Motor neuron (in vitro differentiated cells): ENCODE data around the gene MARK3. TPM values are rescaled to one million over a fixed set of nuclear protein-coding genes. Genes with fewer than 3 reads are reported as not detected.
A peak's percentile ranks its signal among the peaks of the same experiment; 100 is the strongest.

Experiments
- ATAC-seq, 8 experiments: fragments of 200-7000 bp; cut with Tn5 transposase; replicated peaks in 6 of 8; 2 replicates each; pipeline ENCODE4 v1.8.0; 2021; ENCODE audit warnings: mild to moderate bottlenecking in 8 of 8, moderate library complexity in 8 of 8
- H3K27ac ChIP-seq, 2 donors: fragments of 250-450 bp; sonication (Bioruptor Pico); 2 replicates each; pipeline ENCODE4 v1.9.0; 2021; ENCODE audit warnings: antibody characterized with exemption in 2 of 2, mild to moderate bottlenecking in 2 of 2, moderate library complexity in 1 of 2
- H3K4me1 ChIP-seq, 2 donors: fragments of 250-450 bp; sonication (Bioruptor Pico); replicated peaks in 1 of 2; 2 replicates each; pipeline ENCODE4 v1.6.1; 2021; ENCODE audit warnings: antibody characterized with exemption in 2 of 2, mild to moderate bottlenecking in 2 of 2, moderate library complexity in 1 of 2
- H3K4me3 ChIP-seq, 5 donors: fragments of 250-450 bp; sonication (Bioruptor Pico); 2 replicates each; pipeline ENCODE4 v1.9.0; 2021; ENCODE audit warnings: antibody characterized with exemption in 5 of 5, mild to moderate bottlenecking in 5 of 5, moderate library complexity in 4 of 5
- WGBS, 10 experiments: fragments of 450-650 bp; shearing (Covaris generic); methylation state at CpG; one replicate each; pipeline ENCODE4 v1.0.0; 2022; 5-methylcytosine and 5-hydroxymethylcytosine counted together
- in situ Hi-C, 9 experiments: fragments of 400-800 bp; cut with MboI; loops; one replicate each; pipeline ENCODE4 v1.15.0; 2021; ENCODE audit warnings: low sequenced_read_pairs in 9 of 9, low pct_unique_long_range_greater_than_20kb in 2 of 9; ENCODE audit not compliant: unreplicated experiment in 9 of 9
- total RNA-seq, 8 experiments: library from RNA; unstranded; fragments of 300-600 nt; gene quantifications; 2 replicates each; pipeline versions ENCODE4 v1.2.3 to v1.2.4, GENCODE V29; 2022

The MARK3 gene
- total RNA-seq, 8 experiments from 2014 or later = 62.8 to 149 (median 74.2) TPM

GRCh38 chr14:103550451-103551337, 165.5 kb downstream of the MARK3 start:
- ATAC-seq = peak in 7 of 8 experiments; percentile 3 to 77 (median 32)
- 20 to 80% (median 60%) methylated on average over 1 of the region's 22 CpGs; no CpG with 5 or more reads in 7 of the 10 experiments for WGBS, 10 experiments
- in situ Hi-C loops = no loop called here
- no peak overlapping the region for H3K4me3 ChIP-seq
- H3K4me1 ChIP-seq = peaks cover 12 to 24% of the 10 kb centered on the region in 2 donors
- no peak overlapping the region for H3K27ac ChIP-seq

- Histone ChIP-seq H3K4me1 (peaks cover 12 to 20% of the 10 kb centered on the region in 2 donors), H3K4me3 (no peak overlapping the region), H3K27ac (no peak overlapping the region)
- peak in 1 of 8 experiments; percentile 3 for ATAC-seq
- WGBS, 10 experiments = 0 to 100% (median 85%) methylated on average over 1 to 5 of the region's 17 CpGs; no CpG with 5 or more reads in 5 of the 10 experiments
- in situ Hi-C loops = no loop called here
Observed at GRCh38 chr14:103551338-103551762, 166.1 kb downstream of the MARK3 start.

- Histone ChIP-seq H3K4me1 (peaks cover 15 to 17% of the 10 kb centered on the region in 2 donors), H3K4me3 (no peak overlapping the region), H3K27ac (no peak overlapping the region)
- peak in 3 of 8 experiments; percentile 8 to 53 (median 53) for ATAC-seq
- in situ Hi-C loops = no loop called here
- WGBS, 10 experiments = 11 to 100% (median 82%) methylated on average over 2 to 11 of the region's 18 CpGs; no CpG with 5 or more reads in 5 of the 10 experiments
Observed at GRCh38 chr14:103552011-103552845, 167.0 kb downstream of the MARK3 start.

GRCh38 chr14:103552846-103553210, 167.6 kb downstream of the MARK3 start:
- WGBS, 10 experiments = 80 to 100% (median 92%) methylated on average over 2 to 9 of the region's 11 CpGs; no CpG with 5 or more reads in 3 of the 10 experiments
- H3K27ac ChIP-seq = no peak overlapping the region
- peaks cover 16 to 23% of the 10 kb centered on the region in 2 donors for H3K4me1 ChIP-seq
- H3K4me3 ChIP-seq = no peak overlapping the region
- no peak for ATAC-seq
- in situ Hi-C loops = no loop called here

Other genes starting within 250 kb of the MARK3 start
- 100 to 1,000 TPM in 6 of 8 experiments, 10 to 100 TPM in 2; 86.5 to 192 (median 139) TPM for gene EIF5, start 51.2 kb upstream of the MARK3 start, total RNA-seq
- 1,000 to 10,000 TPM in 1 of 8 experiments, 100 to 1,000 TPM in 6, 10 to 100 TPM in 1; 37.4 to 1,622 (median 346) TPM for gene CKB, start 137.4 kb downstream of the MARK3 start, total RNA-seq
- 10 to 100 TPM in 4 of 8 experiments, 1 to 10 TPM in 4; 5.3 to 14.6 (median 10.2) TPM for gene TRMT61A, start 143.8 kb downstream of the MARK3 start, total RNA-seq
- 10 to 100 TPM; 23.0 to 34.5 (median 26.7) TPM for gene BAG5, start 177.2 kb downstream of the MARK3 start, total RNA-seq
- gene COA8, start 177.5 kb downstream of the MARK3 start, total RNA-seq = 10 to 100 TPM; 38.8 to 69.5 (median 56.7) TPM
- 100 to 1,000 TPM in 7 of 8 experiments, 10 to 100 TPM in 1; 88.3 to 298 (median 254) TPM for gene KLC1, start 243.8 kb downstream of the MARK3 start, total RNA-seq